Loucy (cell line): Measurements from ENCODE around the gene BCR.

Experiments used
- H2AFZ ChIP-seq: fragments of 200-600 bp; sonication (generic); 2 replicates; pipeline ENCODE4 v1.6.0; 2016; ENCODE audit warnings: antibody characterized with exemption, mild to moderate bottlenecking, low read length, moderate library complexity
- H3F3A ChIP-seq: fragments of 200-600 bp; 2 replicates; pipeline ENCODE4 v1.6.0; 2016; ENCODE audit warnings: antibody characterized with exemption, low read depth, mild to moderate bottlenecking
- H3K27me3 ChIP-seq: fragments of 200-600 bp; sonication (generic); 2 replicates; pipeline ENCODE4 v1.6.1; 2014; ENCODE audit warnings: low read length, mild to moderate bottlenecking; ENCODE audit not compliant: insufficient read depth, poor library complexity, severe bottlenecking
- H3K36me3 ChIP-seq: fragments of 200-600 bp; sonication (generic); 2 replicates; pipeline ENCODE4 v1.6.1; 2016; ENCODE audit warnings: low read length; ENCODE audit not compliant: insufficient read depth
- H3K4me1 ChIP-seq: fragments of 200-600 bp; sonication (generic); 2 replicates; pipeline ENCODE4 v1.5.1; 2014; ENCODE audit warnings: low read length, mild to moderate bottlenecking; ENCODE audit not compliant: insufficient read depth, poor library complexity, severe bottlenecking
- H3K4me2 ChIP-seq: fragments of 200-600 bp; sonication (generic); 2 replicates; pipeline ENCODE4 v1.6.0; 2014; ENCODE audit warnings: antibody characterized with exemption, low read length, low read depth, mild to moderate bottlenecking; ENCODE audit not compliant: poor library complexity, severe bottlenecking
- H3K4me3 ChIP-seq: fragments of 200-600 bp; sonication (generic); 2 replicates; pipeline ENCODE4 v1.5.1; 2014; ENCODE audit warnings: low read length, mild to moderate bottlenecking, mixed read lengths; ENCODE audit not compliant: poor library complexity, severe bottlenecking
- H3K79me2 ChIP-seq: fragments of 200-600 bp; sonication (generic); 2 replicates; pipeline ENCODE4 v1.6.1; 2014; ENCODE audit warnings: low read length; ENCODE audit not compliant: insufficient read depth
- H3K9ac ChIP-seq: fragments of 200-600 bp; sonication (generic); 2 replicates; pipeline ENCODE4 v1.6.0; 2014; ENCODE audit warnings: mild to moderate bottlenecking, low read depth, low read length, moderate library complexity; ENCODE audit not compliant: poor library complexity, severe bottlenecking
- H3K9me2 ChIP-seq: fragments of 200-600 bp; sonication (generic); replicated peaks from 2 replicates; pipeline ENCODE4 v1.6.1; 2016; ENCODE audit warnings: low read depth, low read length, mixed read lengths
- H3K9me3 ChIP-seq: fragments of 200-600 bp; sonication (generic); 2 replicates; pipeline ENCODE4 v1.6.1; 2014; ENCODE audit warnings: mild to moderate bottlenecking, antibody characterized with exemption, low read length, low read depth; ENCODE audit not compliant: insufficient read depth
- H4K20me1 ChIP-seq: fragments of 200-600 bp; sonication (generic); 2 replicates; pipeline ENCODE4 v1.6.0; 2014; ENCODE audit warnings: antibody characterized with exemption, low read length, mild to moderate bottlenecking; ENCODE audit not compliant: insufficient read depth, poor library complexity, severe bottlenecking
- CTCF ChIP-seq: fragments of 200-600 bp; sonication (generic); conservative IDR thresholded peaks from 2 replicates; pipeline ENCODE4 v1.5.1; 2014; ENCODE audit warnings: mild to moderate bottlenecking, antibody characterized with exemption, low read length
- EZH2phosphoT487 ChIP-seq: fragments of 200-600 bp; IDR thresholded peaks from 2 replicates; pipeline ENCODE4 v1.6.1; 2018; ENCODE audit warnings: antibody characterized with exemption, mild to moderate bottlenecking, moderate library complexity, borderline replicate concordance

BCR gene

GRCh38 chr22:23251445-23252093 is 71.3 kb downstream of the BCR start:
- TF ChIP-seq CTCF: no peak
- no peak for TF ChIP-seq EZH2phosphoT487
- no peak overlapping the region for H3K9ac ChIP-seq
- peaks cover 95% of the 10 kb centered on the region for H3K79me2 ChIP-seq
- peaks cover 67% of the 10 kb centered on the region; the same call in 1 of the 2 replicates for H3K36me3 ChIP-seq
- no peaks in the 10 kb centered on the region for H3K9me2 ChIP-seq
- no peak overlapping the region for H3K4me3 ChIP-seq
- H3K27me3 ChIP-seq: no peaks in the 10 kb centered on the region
- H3K4me2 ChIP-seq: no peak overlapping the region
- H3K4me1 ChIP-seq: peaks cover 14% of the 10 kb centered on the region
- H4K20me1 ChIP-seq: peaks cover 96% of the 10 kb centered on the region
- no peak overlapping the region for H2AFZ ChIP-seq
- H3F3A ChIP-seq: no peaks in the 10 kb centered on the region
- H3K9me3 ChIP-seq: no peaks in the 10 kb centered on the region

DNA sequence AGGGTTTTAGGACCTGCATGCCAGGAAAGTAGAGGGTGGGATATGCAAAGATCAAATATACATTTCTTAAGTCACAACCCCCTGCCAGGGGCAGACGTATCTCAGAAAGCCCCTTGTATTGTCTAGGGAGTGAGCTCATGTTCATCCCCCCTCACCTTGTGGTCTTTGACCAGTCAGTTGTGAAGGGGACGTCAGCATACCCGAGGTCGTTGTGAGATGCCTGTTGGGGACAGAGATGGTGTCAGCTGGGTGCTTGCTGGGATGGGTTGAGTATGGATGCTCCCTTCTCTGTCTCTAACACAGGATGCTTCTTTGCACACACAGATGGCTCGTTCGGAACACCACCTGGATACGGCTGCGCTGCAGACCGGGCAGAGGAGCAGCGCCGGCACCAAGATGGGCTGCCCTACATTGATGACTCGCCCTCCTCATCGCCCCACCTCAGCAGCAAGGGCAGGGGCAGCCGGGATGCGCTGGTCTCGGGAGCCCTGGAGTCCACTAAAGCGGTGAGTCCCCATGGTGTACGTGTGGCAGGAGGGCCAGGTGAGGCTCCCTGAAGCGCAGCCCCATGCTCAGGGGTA is 73.3 kb downstream of the BCR start:
- Histone ChIP-seq H3K9ac (no peak overlapping the region), H2AFZ (no peak overlapping the region), H3K79me2 (peaks cover 95% of the 10 kb centered on the region), H3K4me1 (peaks cover 3% of the 10 kb centered on the region), H4K20me1 (peaks cover 95% of the 10 kb centered on the region), H3K4me2 (no peak overlapping the region), H3F3A (no peaks in the 10 kb centered on the region), H3K9me2 (no peaks in the 10 kb centered on the region), H3K4me3 (no peak overlapping the region), H3K27me3 (no peaks in the 10 kb centered on the region), H3K9me3 (no peaks in the 10 kb centered on the region), H3K36me3 (peaks cover 79% of the 10 kb centered on the region; the same call in 1 of the 2 replicates)
- TF ChIP-seq EZH2phosphoT487: no peak
- TF ChIP-seq CTCF: no peak

DNA sequence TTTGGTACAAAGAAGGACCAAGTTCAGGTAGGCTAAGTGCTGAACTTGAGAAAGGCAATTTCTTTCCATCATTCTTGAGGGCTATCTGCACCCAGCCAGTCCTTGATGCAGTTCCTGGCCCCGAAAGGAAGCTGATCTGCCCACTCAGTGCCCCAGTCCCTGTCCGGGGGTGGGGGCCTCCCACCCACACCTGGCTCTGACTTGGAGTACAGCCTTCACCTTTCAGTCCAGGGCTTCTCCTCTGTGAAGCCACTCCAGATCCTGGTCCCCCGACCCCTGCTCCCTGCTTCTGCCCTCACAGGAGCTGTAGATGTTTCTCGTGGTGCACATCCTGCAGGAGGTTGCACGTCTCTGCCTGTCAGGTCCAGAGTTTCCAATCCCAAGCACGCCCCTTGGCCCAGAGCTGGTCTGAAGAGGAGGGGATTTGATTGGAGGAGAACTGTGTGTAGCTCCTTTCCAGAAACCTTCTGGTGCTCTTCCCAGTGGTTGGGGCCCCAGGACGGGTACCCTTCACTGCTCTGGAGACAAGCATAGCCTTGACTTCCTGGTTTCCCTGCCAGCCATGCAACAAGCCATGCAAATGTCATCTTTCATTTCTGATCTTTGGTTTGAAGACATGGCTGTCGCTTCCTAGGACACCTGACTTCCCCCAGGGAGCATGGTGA is 75.3 kb downstream of the BCR start:
- Histone ChIP-seq H3K9me3 (no peaks in the 10 kb centered on the region), H3K9me2 (no peaks in the 10 kb centered on the region), H3F3A (no peaks in the 10 kb centered on the region), H3K4me3 (no peak overlapping the region), H4K20me1 (peaks cover 97% of the 10 kb centered on the region), H3K36me3 (peaks cover 94% of the 10 kb centered on the region; the same call in 1 of the 2 replicates), H3K4me1 (no peaks in the 10 kb centered on the region), H2AFZ (no peak overlapping the region), H3K27me3 (no peaks in the 10 kb centered on the region), H3K79me2 (peaks cover 96% of the 10 kb centered on the region), H3K9ac (no peak overlapping the region), H3K4me2 (no peak overlapping the region)
- TF ChIP-seq CTCF (no peak), EZH2phosphoT487 (no peak)
